ENCODE results near the gene RAMP1. TPM values are rescaled to one million over a fixed set of nuclear protein-coding genes. Genes with fewer than 3 reads are reported as not detected.

The RAMP1 gene
- total RNA-seq, 1 donor, result 3.1 TPM

DNA sequence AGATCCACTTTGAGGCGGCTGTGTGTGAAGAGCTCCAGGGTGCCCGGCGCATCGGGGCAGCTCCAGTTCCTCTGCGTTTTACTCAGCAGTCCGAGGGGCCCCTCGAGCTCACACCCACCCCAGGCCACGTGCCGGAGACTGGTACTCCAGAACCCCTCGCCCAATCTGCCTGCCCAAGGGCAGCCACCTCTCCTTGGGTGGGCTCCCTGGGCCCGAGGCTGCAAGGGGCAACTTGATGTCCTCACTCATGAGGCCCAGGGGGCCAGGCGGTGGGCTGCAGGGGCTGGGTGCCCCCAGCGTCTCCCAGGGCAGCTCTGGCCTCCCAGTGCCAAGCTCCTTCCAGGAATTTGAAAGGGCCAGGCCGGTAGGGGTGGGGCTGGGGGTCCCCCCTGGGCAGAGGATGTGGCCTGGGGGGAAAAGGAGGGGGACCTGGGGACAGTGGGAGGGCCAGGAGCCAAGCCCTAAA lies 16.7 kb downstream of the RAMP1 start:
- TF ChIP-seq, protein P1, sequence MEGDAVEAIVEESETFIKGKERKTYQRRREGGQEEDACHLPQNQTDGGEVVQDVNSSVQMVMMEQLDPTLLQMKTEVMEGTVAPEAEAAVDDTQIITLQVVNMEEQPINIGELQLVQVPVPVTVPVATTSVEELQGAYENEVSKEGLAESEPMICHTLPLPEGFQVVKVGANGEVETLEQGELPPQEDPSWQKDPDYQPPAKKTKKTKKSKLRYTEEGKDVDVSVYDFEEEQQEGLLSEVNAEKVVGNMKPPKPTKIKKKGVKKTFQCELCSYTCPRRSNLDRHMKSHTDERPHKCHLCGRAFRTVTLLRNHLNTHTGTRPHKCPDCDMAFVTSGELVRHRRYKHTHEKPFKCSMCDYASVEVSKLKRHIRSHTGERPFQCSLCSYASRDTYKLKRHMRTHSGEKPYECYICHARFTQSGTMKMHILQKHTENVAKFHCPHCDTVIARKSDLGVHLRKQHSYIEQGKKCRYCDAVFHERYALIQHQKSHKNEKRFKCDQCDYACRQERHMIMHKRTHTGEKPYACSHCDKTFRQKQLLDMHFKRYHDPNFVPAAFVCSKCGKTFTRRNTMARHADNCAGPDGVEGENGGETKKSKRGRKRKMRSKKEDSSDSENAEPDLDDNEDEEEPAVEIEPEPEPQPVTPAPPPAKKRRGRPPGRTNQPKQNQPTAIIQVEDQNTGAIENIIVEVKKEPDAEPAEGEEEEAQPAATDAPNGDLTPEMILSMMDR (IDR thresholded peaks at IDR 0.05; ENCODE audit: insufficient read depth, low read length), result no peak
- no peak for DNase-seq (ENCODE audit: low read depth)
- no peak overlapping the region for H3K4me3 ChIP-seq (ENCODE audit: low read depth, low read length)

GRCh38 chr2:237876532-237876931 lies 17.1 kb downstream of the RAMP1 start:
- TF ChIP-seq, protein P1 (IDR thresholded peaks at IDR 0.05; ENCODE audit: insufficient read depth, low read length), result no peak
- DNase-seq (ENCODE audit: low read depth), result no peak
- no peak overlapping the region for H3K4me3 ChIP-seq (ENCODE audit: low read depth, low read length)

- no peak for DNase-seq (ENCODE audit: low read depth)
- TF ChIP-seq, protein P1 (IDR thresholded peaks at IDR 0.05; ENCODE audit: insufficient read depth, low read length), result no peak
- no peak overlapping the region for H3K4me3 ChIP-seq (ENCODE audit: low read depth, low read length)
Measured at GRCh38 chr2:237876951-237877491, 17.6 kb downstream of the RAMP1 start.

DNA sequence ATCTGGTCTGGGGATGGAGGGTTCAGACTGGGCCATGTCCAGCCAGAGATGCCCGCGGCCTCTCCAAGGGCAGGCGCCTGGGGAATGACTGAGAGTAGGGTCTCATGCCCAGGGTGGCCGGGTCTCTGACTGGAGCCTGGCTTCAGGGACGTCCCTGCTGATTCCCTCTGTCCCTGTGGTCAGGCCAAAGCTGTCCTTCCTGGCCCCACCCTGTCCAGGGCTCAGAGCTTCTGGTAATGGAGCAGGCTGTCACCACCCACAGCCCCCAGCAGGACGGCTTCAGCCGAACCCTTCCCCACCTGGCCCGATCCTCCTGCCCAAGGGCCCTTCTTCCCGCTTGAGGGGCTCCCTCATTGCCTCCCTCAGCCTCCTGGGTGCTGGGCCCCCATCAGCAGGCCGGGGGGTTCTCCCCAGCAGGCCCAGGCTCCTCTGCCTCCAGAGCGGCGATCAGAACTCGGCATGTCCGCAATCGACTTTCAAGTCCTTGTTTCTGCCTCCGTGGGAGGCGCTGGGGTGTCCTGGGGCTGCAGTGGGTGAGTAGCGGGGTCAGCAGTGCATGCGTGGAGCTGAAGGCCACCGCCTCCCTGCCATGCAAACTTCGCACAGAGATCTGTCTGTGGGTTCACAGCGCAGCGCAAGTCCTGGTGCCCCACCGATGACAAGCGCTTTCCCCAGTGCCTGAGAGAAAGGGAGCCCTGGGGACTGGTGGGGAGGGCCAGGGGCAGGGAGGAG lies 18.3 kb downstream of the RAMP1 start:
- no peak for DNase-seq (ENCODE audit: low read depth)
- TF ChIP-seq, protein P1 (IDR thresholded peaks at IDR 0.05; ENCODE audit: insufficient read depth, low read length), result no peak

DNA sequence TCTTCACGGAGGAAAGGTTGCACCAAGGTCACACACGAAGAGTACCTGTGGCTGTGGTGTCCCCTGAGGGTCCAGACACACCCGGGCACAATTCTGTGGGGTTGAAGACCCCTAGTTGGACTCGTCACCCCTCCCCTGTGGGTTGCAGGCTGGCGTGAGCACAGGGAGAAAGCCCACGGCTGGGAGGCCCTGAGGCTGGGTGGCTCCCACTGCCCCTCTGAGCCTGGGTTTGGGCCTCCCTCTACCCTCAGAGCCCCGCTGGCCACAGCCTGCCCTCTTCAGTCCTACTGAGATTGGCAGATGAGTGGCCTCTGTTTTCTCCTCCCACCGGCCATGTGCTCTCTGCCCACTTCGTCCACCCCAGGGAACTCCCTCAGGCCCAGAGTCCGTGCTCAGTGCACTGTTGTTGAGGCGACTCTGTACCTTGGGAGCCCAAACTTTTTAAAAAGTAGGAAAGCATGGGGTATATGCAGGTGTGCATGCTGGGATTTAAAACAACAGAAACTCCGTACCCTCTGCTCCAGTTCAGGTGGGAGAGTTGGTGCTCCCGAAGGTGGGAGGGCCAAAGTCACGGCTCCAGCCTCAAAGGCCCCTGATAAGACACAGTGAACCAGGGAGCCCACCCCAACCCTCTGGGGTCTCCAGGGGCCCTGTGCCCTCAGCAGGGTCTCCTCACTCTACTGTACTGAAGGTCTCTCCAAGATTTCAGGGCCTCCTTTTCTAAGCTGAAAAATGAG lies 19.1 kb downstream of the RAMP1 start:
- DNase-seq (ENCODE audit: low read depth), result no peak
- TF ChIP-seq, protein P1 (IDR thresholded peaks at IDR 0.05; ENCODE audit: insufficient read depth, low read length), result no peak
- no peak overlapping the region for H3K4me3 ChIP-seq (ENCODE audit: low read depth, low read length)

More for the DNA sequence above, 18.3 kb downstream of the RAMP1 start:
- H3K4me3 ChIP-seq (ENCODE audit: low read depth, low read length), result no peak overlapping the region

DNA sequence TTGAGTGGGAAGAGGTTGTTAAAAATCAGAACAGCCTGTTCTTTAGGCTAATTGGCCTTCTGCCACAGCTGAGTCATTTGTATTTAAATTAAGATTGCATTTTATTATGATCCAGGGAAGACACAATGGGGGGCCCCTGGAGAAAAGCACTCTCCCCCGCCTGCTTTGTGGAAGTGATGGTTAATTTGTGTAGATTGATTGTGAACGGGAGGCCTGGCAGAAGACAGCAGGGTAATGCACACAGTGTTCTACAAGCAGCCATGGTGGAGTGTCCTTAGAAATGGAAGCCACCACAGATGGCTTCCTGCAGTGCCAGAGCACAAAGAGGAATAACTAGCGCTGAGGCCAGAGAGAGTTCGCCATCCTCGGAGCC lies 19.6 kb downstream of the RAMP1 start:
- DNase-seq (ENCODE audit: low read depth), result peak; percentile 30
- TF ChIP-seq, protein P1 (IDR thresholded peaks at IDR 0.05; ENCODE audit: insufficient read depth, low read length), result no peak
- no peak overlapping the region for H3K4me3 ChIP-seq (ENCODE audit: low read depth, low read length)
